Kidney (tissue), 14 donors: ENCODE data around the gene KANTR. TPM values are rescaled to one million over a fixed set of nuclear protein-coding genes. Genes with fewer than 3 reads are reported as not detected.

Source experiments
- DNase-seq, 5 donors: peaks; one replicate each; pipeline ENCODE4 v3.0.0-alpha.2; 2013 to 2020
- FAIRE-seq: peaks from 2 replicates; lab custom pipeline; 2012; peaks lifted over from hg19 to GRCh38; lab: Jason Lieb, UNC
- H3K27ac ChIP-seq, 2 donors: one replicate each; pipeline ENCODE4 v1.7.0; 2013; ENCODE audit warnings: low read depth in 2 of 2, low read length in 2 of 2, inconsistent platforms in 1 of 2
- H3K27me3 ChIP-seq: one replicate; pipeline ENCODE4 v1.7.1; 2013; ENCODE audit warnings: low read length, inconsistent platforms; ENCODE audit not compliant: control insufficient read depth, insufficient read depth
- H3K36me3 ChIP-seq, 3 donors: one replicate each; pipeline versions ENCODE4 v1.7.0 to v1.7.1; 2013; ENCODE audit warnings: low read length in 3 of 3, control low read depth in 1 of 3, inconsistent platforms in 1 of 3; ENCODE audit not compliant: insufficient read depth in 3 of 3, control insufficient read depth in 2 of 3
- H3K4me1 ChIP-seq, 3 donors: one replicate each; pipeline versions ENCODE4 v1.7.0 to v1.7.1; 2013; ENCODE audit warnings: low read length in 3 of 3, inconsistent platforms in 1 of 3, low read depth in 1 of 3; ENCODE audit not compliant: control insufficient read depth in 2 of 3, insufficient read depth in 2 of 3
- H3K4me3 ChIP-seq, 3 donors: one replicate each; pipeline versions ENCODE4 v1.7.0 to v1.8.1; 2013; ENCODE audit warnings: low read length in 3 of 3, control low read depth in 1 of 3, inconsistent platforms in 1 of 3
- H3K9ac ChIP-seq, 3 donors: one replicate each; pipeline versions ENCODE4 v1.7.0 to v1.7.1; 2013; ENCODE audit warnings: low read length in 3 of 3, control low read depth in 1 of 3, inconsistent platforms in 1 of 3
- H3K9me3 ChIP-seq, 3 donors: one replicate each; pipeline versions ENCODE4 v1.7.0 to v1.7.1; 2013; ENCODE audit warnings: low read length in 3 of 3, control low read depth in 1 of 3, inconsistent platforms in 1 of 3; ENCODE audit not compliant: control insufficient read depth in 2 of 3, insufficient read depth in 1 of 3
- intact Hi-C: fragments of 100-400 bp; cut with DNase I; formaldehyde crosslinking; loops from one replicate; pipeline ENCODE4 v1.11.1; 2022
- polyA plus RNA-seq: library from polyadenylated mRNA; stranded (reverse); fragments of 350-450 nt; fragmentation: Illumina TruSeq; extraction: RNeasy Lipid Tissue Mini Kit (QIAGEN cat#74804); gene quantifications from one replicate; pipeline ENCODE4 v1.2.3, GENCODE V29; 2014; ENCODE audit warnings: low read depth, low replicate concordance; ENCODE audit not compliant: insufficient read depth
- total RNA-seq: library from RNA; stranded (reverse); fragmentation: NEBNext Ultra II Directional; extraction: Animal tissue kit (Norgen Biotek cat#: 25700); gene quantifications from one replicate; pipeline ENCODE4 v1.2.1, GENCODE V29; 2021
- TF ChIP-seq, protein P1 (sequence below): IDR thresholded peaks from 3 replicates; pipeline ENCODE4 v1.5.1; 2012; ENCODE audit warnings: mild to moderate bottlenecking, moderate library complexity, borderline replicate concordance; ENCODE audit not compliant: insufficient read depth; ENCODE audit errors: extremely low read depth
- donor health status: control.
- donor health status: control.
- donor health status: control.
- donor health status: control.
- donor health status: control.
- donor health status: DM: yes; HTN: yes; CAD: no.
- donor health status: Normal renal cell carcinoma (clear cell type).

Gene KANTR
- total and polyA plus RNA-seq, 2 donors from 2014 or later, result 3.7 to 11.5 TPM

DNA sequence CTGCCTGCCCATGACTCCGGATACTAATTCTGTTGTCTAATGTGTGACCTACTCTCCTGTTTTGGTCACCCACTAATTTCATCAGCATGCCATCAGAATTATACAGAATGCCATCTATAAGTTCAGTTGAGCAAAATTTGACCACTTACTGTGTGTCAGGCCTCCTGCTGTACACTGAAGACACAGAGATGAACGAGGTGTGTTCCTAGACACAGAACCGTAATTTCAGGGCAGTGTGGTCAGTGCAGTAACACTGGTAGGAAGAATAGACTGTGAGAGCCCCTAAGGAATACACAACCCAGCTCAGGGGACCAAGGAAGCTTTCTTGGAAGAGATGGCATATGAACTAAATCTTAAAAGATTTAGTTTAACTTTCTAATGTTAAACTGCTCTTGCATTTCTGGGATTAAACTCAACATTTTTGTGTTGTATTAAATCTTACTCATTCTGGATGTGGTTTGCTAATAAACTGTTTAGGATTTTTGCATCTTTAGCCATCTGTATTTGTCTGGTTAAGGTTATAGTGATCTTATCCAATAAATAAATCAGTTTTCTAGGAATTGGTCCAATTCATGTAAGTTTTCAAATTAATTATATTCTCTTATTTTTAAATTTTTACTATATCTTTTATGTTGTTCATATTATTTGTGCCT lies 34.3 kb downstream of the KANTR start:
- Histone ChIP-seq H3K4me3 (no peak overlapping the region), H3K27ac (no peak overlapping the region), H3K4me1 (no peaks in the 10 kb centered on the region), H3K27me3 (peaks cover 4% of the 10 kb centered on the region), H3K36me3 (no peaks in the 10 kb centered on the region), H3K9ac (no peak overlapping the region), H3K9me3 (no peaks in the 10 kb centered on the region)
- TF ChIP-seq, protein P1, sequence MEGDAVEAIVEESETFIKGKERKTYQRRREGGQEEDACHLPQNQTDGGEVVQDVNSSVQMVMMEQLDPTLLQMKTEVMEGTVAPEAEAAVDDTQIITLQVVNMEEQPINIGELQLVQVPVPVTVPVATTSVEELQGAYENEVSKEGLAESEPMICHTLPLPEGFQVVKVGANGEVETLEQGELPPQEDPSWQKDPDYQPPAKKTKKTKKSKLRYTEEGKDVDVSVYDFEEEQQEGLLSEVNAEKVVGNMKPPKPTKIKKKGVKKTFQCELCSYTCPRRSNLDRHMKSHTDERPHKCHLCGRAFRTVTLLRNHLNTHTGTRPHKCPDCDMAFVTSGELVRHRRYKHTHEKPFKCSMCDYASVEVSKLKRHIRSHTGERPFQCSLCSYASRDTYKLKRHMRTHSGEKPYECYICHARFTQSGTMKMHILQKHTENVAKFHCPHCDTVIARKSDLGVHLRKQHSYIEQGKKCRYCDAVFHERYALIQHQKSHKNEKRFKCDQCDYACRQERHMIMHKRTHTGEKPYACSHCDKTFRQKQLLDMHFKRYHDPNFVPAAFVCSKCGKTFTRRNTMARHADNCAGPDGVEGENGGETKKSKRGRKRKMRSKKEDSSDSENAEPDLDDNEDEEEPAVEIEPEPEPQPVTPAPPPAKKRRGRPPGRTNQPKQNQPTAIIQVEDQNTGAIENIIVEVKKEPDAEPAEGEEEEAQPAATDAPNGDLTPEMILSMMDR, result no peak
- peak; percentile 95 for FAIRE-seq
- intact Hi-C loops, result no loop called here
- DNase-seq, result peak in 1 of 5 donors; percentile 0

GRCh38 chrX:53133400-53133799 lies 39.5 kb downstream of the KANTR start:
- peaks cover 9% of the 10 kb centered on the region for H3K27me3 ChIP-seq
- intact Hi-C loops, result no loop called here
- H3K4me1 ChIP-seq, result no peaks in the 10 kb centered on the region
- TF ChIP-seq, protein P1, result no peak
- no peak for FAIRE-seq
- H3K4me3 ChIP-seq, result no peak overlapping the region
- H3K9ac ChIP-seq, result no peak overlapping the region
- no peak overlapping the region for H3K27ac ChIP-seq
- no peaks in the 10 kb centered on the region for H3K9me3 ChIP-seq
- no peaks in the 10 kb centered on the region for H3K36me3 ChIP-seq
- no peak for DNase-seq

DNA sequence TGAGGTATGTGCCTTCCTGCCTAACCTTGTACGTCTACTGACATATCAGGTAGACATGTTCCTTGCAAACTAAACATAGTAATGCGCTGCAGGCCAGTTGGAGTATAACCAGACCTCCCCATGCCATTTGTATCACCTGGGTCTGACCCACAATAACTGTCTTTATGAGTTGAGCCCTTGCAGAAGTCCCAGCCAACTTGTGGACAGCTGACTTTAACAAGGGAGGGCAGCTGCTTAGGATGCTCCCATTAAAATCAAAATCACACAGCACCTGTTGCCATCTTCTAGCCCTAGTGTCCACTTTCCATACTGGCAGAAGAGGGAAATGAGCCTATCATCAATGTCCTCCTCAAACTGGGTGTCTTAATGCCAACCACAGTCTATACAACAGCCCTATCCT lies 41.6 kb downstream of the KANTR start:
- H3K4me1 ChIP-seq, result no peaks in the 10 kb centered on the region
- FAIRE-seq, result no peak
- H3K36me3 ChIP-seq, result no peaks in the 10 kb centered on the region
- TF ChIP-seq, protein P1, result no peak
- no peak overlapping the region for H3K9ac ChIP-seq
- H3K4me3 ChIP-seq, result no peak overlapping the region
- H3K27me3 ChIP-seq, result peaks cover 6% of the 10 kb centered on the region
- no peak overlapping the region for H3K27ac ChIP-seq
- intact Hi-C loops, result no loop called here
- no peaks in the 10 kb centered on the region for H3K9me3 ChIP-seq
- DNase-seq, result no peak

DNA sequence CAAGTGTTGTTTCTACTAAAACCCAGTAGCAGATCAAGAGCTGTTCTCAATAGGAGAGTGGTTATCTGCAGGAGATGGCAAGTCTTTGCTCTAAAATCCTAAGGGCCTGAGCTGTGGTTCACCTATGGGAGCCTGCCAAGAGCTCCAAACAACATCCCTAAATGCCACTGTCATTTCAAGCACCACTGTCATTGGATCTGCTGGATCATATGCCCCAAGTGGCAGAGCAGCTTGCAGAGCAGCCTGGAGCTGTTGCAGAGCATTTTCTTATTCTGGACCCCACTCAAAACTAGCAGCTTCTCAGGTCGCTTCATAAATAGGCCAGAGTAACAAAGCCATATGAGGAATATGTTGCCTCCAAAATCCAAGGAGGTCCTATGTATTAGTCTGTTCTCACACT lies 59.6 kb downstream of the KANTR start:
- Histone ChIP-seq H3K4me3 (no peak overlapping the region), H3K36me3 (no peaks in the 10 kb centered on the region), H3K27me3 (no peaks in the 10 kb centered on the region), H3K4me1 (no peaks in the 10 kb centered on the region), H3K9ac (no peak overlapping the region), H3K27ac (no peak overlapping the region), H3K9me3 (no peaks in the 10 kb centered on the region)
- TF ChIP-seq, protein P1, result no peak
- DNase-seq, result no peak
- FAIRE-seq, result no peak
- intact Hi-C loops, result no loop called here
